NCI-H748 (cell line): ENCODE results near the gene RABL2B.
"Not testable (repeated sequence)": the region's sequence is repeated elsewhere in the genome, so short reads cannot be mapped to it uniquely, and the experiment has no call there.

Source experiments
- DNase-seq: peaks from one replicate; lab custom pipeline; 2025; ENCODE audit not compliant: unreplicated experiment; lab: John Stamatoyannopoulos, UW

RABL2B gene

DNA sequence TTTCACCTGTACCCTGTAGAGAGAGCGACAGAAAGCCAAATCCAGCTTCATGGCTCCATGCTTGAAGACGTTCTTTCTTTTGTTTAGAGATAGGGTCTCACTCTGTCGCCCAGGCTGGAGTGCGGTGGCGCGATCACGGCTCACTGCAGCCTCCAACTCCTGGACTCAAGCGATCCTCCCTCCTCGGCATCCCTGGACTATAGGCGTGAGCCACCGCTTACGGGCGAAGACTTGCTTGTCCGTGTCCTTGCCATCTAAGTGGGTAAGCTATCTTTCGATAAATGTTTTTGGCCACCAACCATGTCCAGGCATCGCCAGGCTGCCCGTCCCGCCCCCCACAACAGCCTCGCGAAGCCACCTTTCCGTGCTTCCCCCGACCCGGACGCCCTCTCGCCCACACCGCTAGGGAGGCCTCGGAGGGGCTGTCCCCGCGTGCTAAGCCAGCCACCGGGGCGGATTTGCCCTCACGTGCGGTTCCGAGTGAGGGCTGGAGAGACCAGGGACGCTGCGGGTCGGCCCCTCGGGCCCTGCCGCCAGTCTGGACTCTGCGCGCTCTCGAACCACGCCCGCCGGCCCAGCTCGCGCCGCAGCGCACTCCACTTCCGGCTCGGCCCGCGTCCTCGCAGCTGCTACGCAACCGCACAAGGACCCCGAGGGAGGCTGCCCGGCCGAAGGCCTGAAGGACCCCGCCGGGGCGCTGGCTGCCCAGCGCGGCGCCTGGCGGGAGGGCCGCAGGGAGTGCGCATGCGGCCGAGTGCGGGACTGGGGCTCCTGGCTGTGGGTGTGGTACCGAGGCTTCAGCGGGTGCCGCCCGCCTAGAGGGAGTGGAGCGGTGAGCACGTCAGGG lies at the start of gene RABL2B:
Gene RABL2B, minus strand, starts transcription at position 604 of the 847 bp plus-strand sequence. CDS start 1,342 bp downstream, outside the sequence.
- DNase-seq: peak; percentile 90

DNA sequence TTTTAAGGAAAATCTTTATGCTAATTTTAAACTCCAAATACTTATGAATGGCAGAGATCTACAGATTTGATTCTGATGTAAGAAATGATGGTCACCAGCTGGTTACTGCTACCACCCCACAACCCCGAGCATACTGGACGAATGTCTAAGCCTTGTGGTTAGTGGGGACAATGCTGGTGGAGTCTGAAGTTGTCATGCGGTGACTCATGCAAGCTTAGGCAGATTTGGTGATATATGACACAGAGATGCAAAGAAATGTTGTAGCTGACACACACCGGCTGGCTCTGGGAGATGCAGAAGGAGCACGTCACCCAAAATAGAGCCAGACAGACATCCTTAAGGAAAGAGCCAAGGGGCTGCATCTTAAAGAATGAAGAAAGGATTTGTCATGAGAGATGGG lies 3.5 kb upstream of the RABL2B start:
- DNase-seq: not testable (repeated sequence)

- not testable (repeated sequence) for DNase-seq
Observed at GRCh38 chr22:50785289-50785688, 1.9 kb upstream of the RABL2B start.

GRCh38 chr22:50783880-50784276 lies 442 bp upstream of the RABL2B start:
- DNase-seq: not testable (repeated sequence)

DNA sequence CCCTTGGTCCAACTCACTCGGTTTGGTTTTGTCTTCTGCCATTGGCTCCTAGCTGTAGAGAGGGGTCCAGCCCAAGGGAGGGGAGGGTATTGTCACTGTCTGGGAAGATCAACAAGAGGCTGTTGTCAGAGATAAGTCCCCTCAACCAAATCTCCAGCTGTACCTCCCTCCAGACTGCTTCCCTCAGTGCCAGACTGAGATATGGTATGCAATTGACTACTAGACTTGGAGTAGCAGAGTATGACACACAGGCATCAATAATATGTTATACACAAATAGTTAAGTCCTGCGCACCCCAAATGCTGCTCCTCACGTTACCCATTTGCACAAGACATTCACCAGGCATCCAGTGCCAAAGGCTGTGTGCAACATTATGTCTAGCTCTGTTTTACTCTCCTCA lies 1.2 kb downstream of the RABL2B start:
- DNase-seq: not testable (repeated sequence)

DNA sequence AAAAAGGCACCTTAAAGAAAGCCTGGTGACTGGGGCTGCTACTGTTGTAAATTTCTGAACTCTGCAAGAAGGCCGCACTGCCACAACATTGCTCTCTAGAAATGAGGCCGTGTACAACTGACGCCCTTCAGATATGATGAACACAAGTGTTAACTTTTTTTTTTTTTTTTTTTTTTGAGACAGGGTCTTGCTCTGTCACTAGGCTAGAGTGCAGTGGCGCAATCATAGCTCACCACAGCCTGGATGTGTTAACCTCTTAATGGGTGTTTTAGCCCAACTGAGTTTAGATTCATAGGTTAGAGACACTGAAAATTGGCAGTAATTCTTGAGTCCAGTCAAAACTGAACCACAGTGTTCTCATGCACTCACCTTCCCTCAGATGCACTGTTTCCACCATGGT lies 3.2 kb downstream of the RABL2B start:
- DNase-seq: not testable (repeated sequence)

DNA sequence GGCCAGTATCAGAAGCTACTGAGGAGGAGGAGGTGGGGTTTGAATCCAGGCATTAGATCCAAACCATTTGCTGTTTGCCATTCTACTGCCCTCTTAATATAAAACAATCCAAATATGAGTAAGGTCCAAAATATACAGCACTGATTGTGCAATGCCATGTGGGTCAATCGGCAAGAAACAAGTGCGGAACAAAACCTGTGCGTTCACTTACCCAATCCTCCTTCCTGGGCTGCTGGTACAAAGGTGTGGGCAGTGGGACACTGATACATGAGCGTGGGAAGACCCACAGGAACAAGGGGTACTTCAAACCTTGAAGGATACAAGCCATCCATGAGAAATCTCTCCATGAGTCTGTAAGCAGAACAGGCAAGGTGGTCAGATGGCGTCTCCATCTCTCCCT lies 5.8 kb downstream of the RABL2B start:
- DNase-seq: not testable (repeated sequence)

- DNase-seq: peak; percentile 86
Observed at GRCh38 chr22:50775132-50775531, 8.3 kb downstream of the RABL2B start.

- DNase-seq: not testable (repeated sequence)
Observed at GRCh38 chr22:50764288-50764687, 19.1 kb downstream of the RABL2B start.

GRCh38 chr22:50761829-50762228 lies 21.6 kb downstream of the RABL2B start:
- not testable (repeated sequence) for DNase-seq

- peak; percentile 22 for DNase-seq
Observed at GRCh38 chr22:50759597-50760341, 23.7 kb downstream of the RABL2B start.

GRCh38 chr22:50756949-50757491 lies 26.4 kb downstream of the RABL2B start:
- peak; percentile 56 for DNase-seq

- not testable (repeated sequence) for DNase-seq
Observed at GRCh38 chr22:50756406-50756805, 27.0 kb downstream of the RABL2B start.

- not testable (repeated sequence) for DNase-seq
Observed at GRCh38 chr22:50755251-50755650, 28.2 kb downstream of the RABL2B start.

DNA sequence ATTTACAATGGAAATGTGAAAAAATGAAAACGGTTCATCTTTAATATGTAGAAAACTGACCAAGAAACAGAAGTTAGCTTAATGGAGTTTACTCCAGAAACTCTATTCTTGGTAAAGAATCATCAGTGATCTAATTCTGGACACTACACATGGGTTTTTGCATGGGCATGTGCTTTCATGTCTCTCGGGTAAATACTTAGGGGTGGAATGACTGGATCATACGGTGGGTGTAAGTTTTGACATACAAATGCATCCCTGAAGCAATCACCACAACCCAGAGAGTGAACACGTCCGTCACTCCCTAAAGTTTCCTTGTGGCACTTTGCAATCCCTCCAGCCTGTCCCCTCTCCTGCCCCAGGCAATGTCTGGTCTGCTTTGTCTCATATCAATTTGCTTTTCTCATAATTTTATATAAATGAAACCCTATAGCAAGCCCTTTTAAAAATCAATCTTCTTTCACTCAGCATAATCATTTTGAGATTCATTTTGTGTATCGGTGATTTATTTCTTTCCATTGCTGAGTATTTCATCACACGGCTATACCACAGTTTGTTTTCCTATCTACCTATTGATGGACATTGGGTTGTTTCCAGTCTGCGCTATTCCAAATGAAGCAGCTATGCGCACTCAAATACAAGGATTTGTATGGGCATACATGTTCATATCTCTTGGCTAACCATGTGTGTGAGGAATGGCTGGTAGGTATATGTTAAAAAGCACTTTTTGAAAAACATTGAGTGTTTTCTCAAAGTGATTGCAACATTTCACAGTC lies 33.9 kb downstream of the RABL2B start:
- DNase-seq: not testable (repeated sequence)

GRCh38 chr22:50748630-50749029 lies 34.8 kb downstream of the RABL2B start:
- not testable (repeated sequence) for DNase-seq

- DNase-seq: not testable (repeated sequence)
Observed at GRCh38 chr22:50747521-50747920, 35.9 kb downstream of the RABL2B start.

- not testable (repeated sequence) for DNase-seq
Observed at GRCh38 chr22:50744424-50744823, 39.0 kb downstream of the RABL2B start.

GRCh38 chr22:50740714-50741113 lies 42.7 kb downstream of the RABL2B start:
- not testable (repeated sequence) for DNase-seq

DNA sequence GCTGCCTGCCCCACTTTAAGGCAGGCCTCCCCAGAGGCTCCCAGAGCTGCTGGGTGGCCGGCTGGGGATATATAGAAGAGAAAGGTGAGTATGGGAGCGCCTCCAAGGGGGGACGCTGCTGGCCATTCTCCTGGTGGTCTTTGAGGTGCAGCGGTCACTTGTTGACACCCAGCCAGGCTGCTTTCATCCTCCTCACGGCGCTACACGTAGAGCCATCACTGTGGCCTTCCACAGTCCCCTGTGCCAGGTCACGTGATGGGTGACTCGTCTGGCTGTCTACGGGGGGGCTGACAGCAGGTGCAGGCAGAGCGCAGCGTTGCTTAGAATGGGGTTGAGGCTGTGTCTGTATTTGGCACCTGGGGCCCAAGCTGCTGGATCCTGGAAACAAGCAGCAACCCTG lies 43.5 kb downstream of the RABL2B start:
- no peak for DNase-seq

DNA sequence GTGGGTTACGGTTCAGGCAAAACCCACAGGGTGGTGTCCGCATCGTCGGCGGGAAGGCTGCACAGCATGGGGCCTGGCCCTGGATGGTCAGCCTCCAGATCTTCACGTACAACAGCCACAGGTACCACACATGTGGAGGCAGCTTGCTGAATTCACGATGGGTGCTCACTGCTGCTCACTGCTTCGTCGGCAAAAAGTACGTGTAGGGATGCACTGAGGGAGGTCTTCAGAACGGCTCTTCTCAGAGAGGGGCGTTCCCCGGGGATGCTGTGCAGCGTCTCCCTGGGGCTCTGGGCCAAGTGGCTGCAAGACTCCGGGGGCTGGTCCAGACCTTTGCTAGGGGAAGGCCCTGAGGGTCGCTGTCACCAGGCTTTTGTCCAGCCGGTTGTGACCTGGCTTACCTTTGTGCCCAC lies 44.2 kb downstream of the RABL2B start:
- no peak for DNase-seq
